K562 (cell line): ENCODE measurements around the gene UCP3. TPM values are rescaled to one million over a fixed set of nuclear protein-coding genes. Genes with fewer than 3 reads are reported as not detected.

Experiments used
- ARID3A ChIP-seq: IDR thresholded peaks from 2 replicates; pipeline ENCODE4 v1.6.1; 2012; ENCODE audit warnings: low read depth, low read length, improper control_type of control experiment, borderline replicate concordance
- BMI1 ChIP-seq: fragments of 150-350 bp; IDR thresholded peaks from 2 replicates; pipeline ENCODE4 v1.6.1; 2014; ENCODE audit warnings: low read length
- CBX5 ChIP-seq: IDR thresholded peaks from 2 replicates; pipeline ENCODE4 v1.6.1; 2014; ENCODE audit warnings: low read depth, borderline replicate concordance
- CHD4 ChIP-seq: fragments of 200-600 bp; sonication (generic); IDR thresholded peaks from 3 replicates; pipeline ENCODE4 v1.6.1; 2012; ENCODE audit warnings: low read depth, mild to moderate bottlenecking, mixed read lengths, low read length, inconsistent platforms; ENCODE audit not compliant: insufficient read depth, insufficient replicate concordance, poor library complexity, severe bottlenecking
- CLOCK ChIP-seq: fragments of 250-450 bp; sonication (Bioruptor Pico); IDR thresholded peaks from 2 replicates; pipeline ENCODE4 v1.4.0; 2020; ENCODE audit warnings: mild to moderate bottlenecking, moderate library complexity, borderline replicate concordance
- DPF2 ChIP-seq: fragments of 450-650 bp; IDR thresholded peaks from 2 replicates; pipeline ENCODE4 v1.6.1; 2016
- FOXO4 ChIP-seq: fragments of 450-650 bp; formaldehyde crosslinking; IDR thresholded peaks from 2 replicates; pipeline ENCODE4 v1.4.0; 2020; ENCODE audit warnings: mild to moderate bottlenecking, moderate library complexity
- HMG20A ChIP-seq: fragments of 450-650 bp; formaldehyde crosslinking; conservative IDR thresholded peaks from 2 replicates; pipeline ENCODE4 v1.4.0; 2020; ENCODE audit warnings: mild to moderate bottlenecking, mixed read lengths
- HOMEZ ChIP-seq: fragments of 250-450 bp; sonication (Bioruptor Pico); IDR thresholded peaks from 2 replicates; pipeline ENCODE4 v1.4.0; 2020; ENCODE audit warnings: mild to moderate bottlenecking, moderate library complexity
- PHF20 ChIP-seq: fragments of 450-650 bp; IDR thresholded peaks from 2 replicates; pipeline ENCODE4 v1.6.1; 2018; ENCODE audit not compliant: partially characterized antibody
- POLR2G ChIP-seq: fragments of 200-400 bp; formaldehyde crosslinking; IDR thresholded peaks from 2 replicates; pipeline ENCODE4 v1.6.1; 2017; ENCODE audit warnings: low read depth, mild to moderate bottlenecking, antibody characterized with exemption, low read length, moderate library complexity
- PRPF4 ChIP-seq: fragments of 200-400 bp; formaldehyde crosslinking; IDR thresholded peaks from one replicate; pipeline ENCODE4 v1.6.1; 2017; ENCODE audit warnings: low read length, low read depth, mild to moderate bottlenecking; ENCODE audit not compliant: insufficient read depth, poor library complexity, severe bottlenecking
- RAD51 ChIP-seq: fragments of 450-650 bp; IDR thresholded peaks from 2 replicates; pipeline ENCODE4 v1.7.1; 2016; ENCODE audit warnings: low read depth, mild to moderate bottlenecking, borderline replicate concordance
- RBM15 ChIP-seq: fragments of 200-400 bp; formaldehyde crosslinking; IDR thresholded peaks from 2 replicates; pipeline ENCODE4 v1.6.1; 2018; ENCODE audit warnings: mild to moderate bottlenecking, low read length, moderate library complexity; ENCODE audit not compliant: insufficient read depth
- ZC3H8 ChIP-seq: fragments of 450-650 bp; IDR thresholded peaks from 2 replicates; pipeline ENCODE4 v1.6.1; 2017
- ZFP30 ChIP-seq: fragments of 250-450 bp; sonication (Bioruptor Pico); IDR thresholded peaks from 2 replicates; pipeline ENCODE4 v1.8.0; 2022; ENCODE audit warnings: moderate library complexity, mild to moderate bottlenecking, inconsistent platforms, borderline replicate concordance
- ZNF124 ChIP-seq: sonication (generic); formaldehyde crosslinking; IDR thresholded peaks from 2 replicates; pipeline ENCODE4 v1.8.1; 2022; ENCODE audit warnings: missing genetic modification reagents
- ZNF197 ChIP-seq: fragments of 200-800 bp; sonication (Bioruptor generic); IDR thresholded peaks from 2 replicates; pipeline ENCODE4 v1.6.1; 2016; ENCODE audit warnings: low read depth, missing genetic modification characterization, missing compliant biosample characterization
- ZNF23 ChIP-seq: fragments of 250-450 bp; sonication (Bioruptor Pico); IDR thresholded peaks from 2 replicates; pipeline ENCODE4 v1.4.0; 2020; ENCODE audit warnings: mild to moderate bottlenecking
- ZNF354B ChIP-seq: fragments of 250-450 bp; sonication (Bioruptor Pico); IDR thresholded peaks from 2 replicates; pipeline ENCODE4 v1.4.0; 2020
- polyA plus RNA-seq, 8 experiments: library from polyadenylated mRNA; depleted of rRNA in 4 of 8; stranded (reverse) in 5 of 8; unstranded in 3 of 8; fragments of >200 nt; fragmentation: Nextera tagmentation in 2 of 8; fragmentation: Illumina TruSeq in 1 of 8; extraction: Ambion mirVana in 2 of 8; extraction: Trizol in 1 of 8; gene quantifications; 2 replicates each; pipeline versions ENCODE4 v1.2.1 to v1.2.3, GENCODE V29; 2011 to 2014; ENCODE audit warnings: inconsistent platforms in 1 of 8, missing spikeins in 1 of 8
- total RNA-seq, 7 experiments: library from RNA; depleted of rRNA in 6 of 7; stranded (reverse); fragments of >200 nt in 6 of 7; fragmentation: Illumina TruSeq in 2 of 7; extraction: Trizol in 2 of 7; gene quantifications; 2 replicates each; pipeline versions ENCODE4 v1.2.1 to v1.2.3, GENCODE V29; 2011 to 2021; ENCODE audit warnings: low replicate concordance in 1 of 7

The UCP3 gene
- total and polyA plus RNA-seq, 9 of the 15 experiments (the other 6 are each of a cell fraction or from before 2014, with no cell fraction given) = 0.05 to 0.65 (median 0.25) TPM; not detected in 2

- TF ChIP-seq CLOCK (CRISPR knock-in tag) = no peak
- no peak for TF ChIP-seq POLR2G
- no peak for TF ChIP-seq DPF2
- TF ChIP-seq CBX5 = no peak
- TF ChIP-seq ZNF124 (CRISPR knock-in tag) = 0 out of 2 replicates have a peak, but pooled peaks have one; percentile 47
- TF ChIP-seq FOXO4 (CRISPR knock-in tag) = no peak
- no peak for TF ChIP-seq ZFP30
- TF ChIP-seq PHF20 = no peak
- no peak for TF ChIP-seq PRPF4
- TF ChIP-seq ZNF354B = no peak
- TF ChIP-seq HMG20A = no peak
- no peak for TF ChIP-seq RBM15
- TF ChIP-seq BMI1 = no peak
- TF ChIP-seq ZNF23 (CRISPR knock-in tag) = no peak
- TF ChIP-seq HOMEZ (CRISPR knock-in tag) = no peak
- no peak for TF ChIP-seq RAD51
- TF ChIP-seq ARID3A = no peak
- TF ChIP-seq CHD4 = no peak
- no peak for TF ChIP-seq ZNF197
- TF ChIP-seq ZC3H8 = no peak
These were observed 1.7 kb upstream of the UCP3 start (continued) for GRCh38 chr11:74010306-74011300.
